ENCODE data around the gene TMEM108.
A peak's percentile ranks its signal among the peaks of the same experiment; 100 is the strongest.

TMEM108 gene

GRCh38 chr3:133301194-133301593 is 263.0 kb downstream of the TMEM108 start:
- no peak for DNase-seq (ENCODE audit: low read depth, low spot score)
- Histone ChIP-seq H3K4me3 (ENCODE audit: insufficient read length, low read depth) (no peak overlapping the region), H3K9me3 (ENCODE audit: insufficient read depth, low read length) (no peaks in the 10 kb centered on the region), H3K27me3 (ENCODE audit: insufficient read depth, insufficient read length) (no peaks in the 10 kb centered on the region), H3K4me1 (ENCODE audit: insufficient read depth, insufficient read length) (no peaks in the 10 kb centered on the region), H3K36me3 (ENCODE audit: insufficient read depth, insufficient read length, low read length) (no peaks in the 10 kb centered on the region), H3K9ac (ENCODE audit: insufficient read length, low read depth) (no peak overlapping the region)
- TF ChIP-seq SUZ12 (IDR thresholded peaks at IDR 0.05; ENCODE audit: extremely low read depth, insufficient read depth, insufficient read length) (no peak), ZNF274 (IDR thresholded peaks at IDR 0.05; ENCODE audit: low read depth, low read length) (no peak), YY1 (IDR thresholded peaks at IDR 0.05; ENCODE audit: insufficient read depth, insufficient read length) (no peak)

- Histone ChIP-seq H3K4me1 (ENCODE audit: insufficient read depth, insufficient read length) (no peaks in the 10 kb centered on the region), H3K36me3 (ENCODE audit: insufficient read depth, insufficient read length, low read length) (no peaks in the 10 kb centered on the region), H3K27me3 (ENCODE audit: insufficient read depth, insufficient read length) (no peaks in the 10 kb centered on the region), H3K9ac (ENCODE audit: insufficient read length, low read depth) (no peak overlapping the region), H3K4me3 (ENCODE audit: insufficient read length, low read depth) (no peak overlapping the region), H3K9me3 (ENCODE audit: insufficient read depth, low read length) (no peaks in the 10 kb centered on the region)
- DNase-seq (ENCODE audit: low read depth, low spot score), result no peak
- no peak for TF ChIP-seq ZNF274 (IDR thresholded peaks at IDR 0.05; ENCODE audit: low read depth, low read length)
- TF ChIP-seq YY1 (IDR thresholded peaks at IDR 0.05; ENCODE audit: insufficient read depth, insufficient read length), result no peak
- TF ChIP-seq SUZ12 (IDR thresholded peaks at IDR 0.05; ENCODE audit: extremely low read depth, insufficient read depth, insufficient read length), result no peak
Observed at GRCh38 chr3:133301731-133302130, 263.5 kb downstream of the TMEM108 start.

GRCh38 chr3:133303430-133303829 is 265.2 kb downstream of the TMEM108 start:
- Histone ChIP-seq H3K4me1 (ENCODE audit: insufficient read depth, insufficient read length) (no peaks in the 10 kb centered on the region), H3K27me3 (ENCODE audit: insufficient read depth, insufficient read length) (no peaks in the 10 kb centered on the region), H3K4me3 (ENCODE audit: insufficient read length, low read depth) (no peak overlapping the region), H3K36me3 (ENCODE audit: insufficient read depth, insufficient read length, low read length) (no peaks in the 10 kb centered on the region), H3K9me3 (ENCODE audit: insufficient read depth, low read length) (no peaks in the 10 kb centered on the region), H3K9ac (ENCODE audit: insufficient read length, low read depth) (no peak overlapping the region)
- TF ChIP-seq SUZ12 (IDR thresholded peaks at IDR 0.05; ENCODE audit: extremely low read depth, insufficient read depth, insufficient read length), result no peak
- TF ChIP-seq ZNF274 (IDR thresholded peaks at IDR 0.05; ENCODE audit: low read depth, low read length), result no peak
- no peak for TF ChIP-seq YY1 (IDR thresholded peaks at IDR 0.05; ENCODE audit: insufficient read depth, insufficient read length)
- no peak for DNase-seq (ENCODE audit: low read depth, low spot score)

- Histone ChIP-seq H3K4me1 (ENCODE audit: insufficient read depth, insufficient read length) (no peaks in the 10 kb centered on the region), H3K36me3 (ENCODE audit: insufficient read depth, insufficient read length, low read length) (no peaks in the 10 kb centered on the region), H3K9ac (ENCODE audit: insufficient read length, low read depth) (no peak overlapping the region), H3K27me3 (ENCODE audit: insufficient read depth, insufficient read length) (no peaks in the 10 kb centered on the region), H3K4me3 (ENCODE audit: insufficient read length, low read depth) (no peak overlapping the region), H3K9me3 (ENCODE audit: insufficient read depth, low read length) (no peaks in the 10 kb centered on the region; the same call in 1 of the 2 replicates)
- DNase-seq (ENCODE audit: low read depth, low spot score), result no peak
- TF ChIP-seq SUZ12 (IDR thresholded peaks at IDR 0.05; ENCODE audit: extremely low read depth, insufficient read depth, insufficient read length), result no peak
- no peak for TF ChIP-seq YY1 (IDR thresholded peaks at IDR 0.05; ENCODE audit: insufficient read depth, insufficient read length)
- TF ChIP-seq ZNF274 (IDR thresholded peaks at IDR 0.05; ENCODE audit: low read depth, low read length), result no peak
Observed at GRCh38 chr3:133317866-133318265, 279.7 kb downstream of the TMEM108 start.

GRCh38 chr3:133328373-133328772 is 290.2 kb downstream of the TMEM108 start:
- Histone ChIP-seq H3K9me3 (ENCODE audit: insufficient read depth, low read length) (no peaks in the 10 kb centered on the region), H3K27me3 (ENCODE audit: insufficient read depth, insufficient read length) (no peaks in the 10 kb centered on the region), H3K4me1 (ENCODE audit: insufficient read depth, insufficient read length) (no peaks in the 10 kb centered on the region), H3K4me3 (ENCODE audit: insufficient read length, low read depth) (no peak overlapping the region), H3K9ac (ENCODE audit: insufficient read length, low read depth) (no peak overlapping the region), H3K36me3 (ENCODE audit: insufficient read depth, insufficient read length, low read length) (no peaks in the 10 kb centered on the region)
- DNase-seq (ENCODE audit: low read depth, low spot score), result no peak
- no peak for TF ChIP-seq ZNF274 (IDR thresholded peaks at IDR 0.05; ENCODE audit: low read depth, low read length)
- TF ChIP-seq SUZ12 (IDR thresholded peaks at IDR 0.05; ENCODE audit: extremely low read depth, insufficient read depth, insufficient read length), result no peak
- TF ChIP-seq YY1 (IDR thresholded peaks at IDR 0.05; ENCODE audit: insufficient read depth, insufficient read length), result no peak

GRCh38 chr3:133329626-133330025 is 291.4 kb downstream of the TMEM108 start:
- DNase-seq (ENCODE audit: low read depth, low spot score), result no peak
- Histone ChIP-seq H3K9ac (ENCODE audit: insufficient read length, low read depth) (no peak overlapping the region), H3K36me3 (ENCODE audit: insufficient read depth, insufficient read length, low read length) (no peaks in the 10 kb centered on the region), H3K4me3 (ENCODE audit: insufficient read length, low read depth) (no peak overlapping the region), H3K4me1 (ENCODE audit: insufficient read depth, insufficient read length) (no peaks in the 10 kb centered on the region), H3K27me3 (ENCODE audit: insufficient read depth, insufficient read length) (no peaks in the 10 kb centered on the region), H3K9me3 (ENCODE audit: insufficient read depth, low read length) (no peaks in the 10 kb centered on the region)
- TF ChIP-seq YY1 (IDR thresholded peaks at IDR 0.05; ENCODE audit: insufficient read depth, insufficient read length) (no peak), ZNF274 (IDR thresholded peaks at IDR 0.05; ENCODE audit: low read depth, low read length) (no peak), SUZ12 (IDR thresholded peaks at IDR 0.05; ENCODE audit: extremely low read depth, insufficient read depth, insufficient read length) (no peak)

- H3K9me3 ChIP-seq (ENCODE audit: insufficient read depth, low read length), result no peaks in the 10 kb centered on the region
- H3K9ac ChIP-seq (ENCODE audit: insufficient read length, low read depth), result no peak overlapping the region
- DNase-seq (ENCODE audit: low read depth, low spot score), result peak; percentile 44
- H3K36me3 ChIP-seq (ENCODE audit: insufficient read depth, insufficient read length, low read length), result no peaks in the 10 kb centered on the region
- H3K4me1 ChIP-seq (ENCODE audit: insufficient read depth, insufficient read length), result no peaks in the 10 kb centered on the region
- TF ChIP-seq YY1 (IDR thresholded peaks at IDR 0.05; ENCODE audit: insufficient read depth, insufficient read length) (no peak), ZNF274 (IDR thresholded peaks at IDR 0.05; ENCODE audit: low read depth, low read length) (no peak), SUZ12 (IDR thresholded peaks at IDR 0.05; ENCODE audit: extremely low read depth, insufficient read depth, insufficient read length) (no peak)
- no peaks in the 10 kb centered on the region for H3K27me3 ChIP-seq (ENCODE audit: insufficient read depth, insufficient read length)
- H3K4me3 ChIP-seq (ENCODE audit: insufficient read length, low read depth), result no peak overlapping the region
Observed at GRCh38 chr3:133330065-133330464, 291.9 kb downstream of the TMEM108 start.

Data from NT2/D1 (cell line).